Pancreas (tissue), 10 donors: ENCODE results near the gene TINCR. TPM values are rescaled to one million over a fixed set of nuclear protein-coding genes. Genes with fewer than 3 reads are reported as not detected.

Experiments used
- ATAC-seq, 4 donors: fragments of 200-7000 bp; cut with Tn5 transposase; one replicate each; pipeline versions ENCODE4 v1.8.0 to v1.9.1; 2020; ENCODE audit warnings: mild to moderate bottlenecking in 4 of 4, moderate library complexity in 4 of 4
- DNase-seq, 6 donors: peaks; one replicate each; pipeline ENCODE4 v3.0.0-alpha.2; 2020
- FAIRE-seq: peaks from 2 replicates; lab custom pipeline; 2012; peaks lifted over from hg19 to GRCh38; lab: Jason Lieb, UNC
- H3K27ac ChIP-seq, 4 donors: fragments of 200-600 bp; sonication (generic); 1 replicate in 3 of 4; 2 replicates in 1 of 4; pipeline versions ENCODE4 v1.5.0 to v1.8.0; 2020
- H3K27me3 ChIP-seq, 4 donors: fragments of 200-600 bp; one replicate each; pipeline ENCODE4 v1.8.0; 2021
- H3K36me3 ChIP-seq, 3 donors: fragments of 200-600 bp; sonication (generic) in 1 of 3; one replicate each; pipeline versions ENCODE4 v1.5.0 to v1.8.0; 2020 to 2021
- H3K4me1 ChIP-seq, 3 donors: fragments of 200-600 bp; one replicate each; pipeline ENCODE4 v1.8.0; 2021
- H3K4me3 ChIP-seq, 4 donors: fragments of 200-600 bp; sonication (generic) in 2 of 4; one replicate each; pipeline versions ENCODE4 v1.5.0 to v1.8.0; 2020 to 2021
- H3K9me3 ChIP-seq, 4 donors: fragments of 200-600 bp; one replicate each; pipeline ENCODE4 v1.8.0; 2021
- WGBS, 2 donors: extraction: QIAGEN DNeasy Blood & Tissue Kit; methylation state at CpG; one replicate each; pipeline ENCODE4 v1.1.7; 2013; 5-methylcytosine and 5-hydroxymethylcytosine counted together
- intact Hi-C, 3 donors: fragments of 100-400 bp; cut with DNase I; formaldehyde crosslinking; loops; one replicate each; pipeline versions ENCODE4 v1.11.1 to v1.14.2; 2022
- polyA plus RNA-seq, 2 donors: library from polyadenylated mRNA; stranded (reverse); fragments of 200-250 nt; gene quantifications; one replicate each; pipeline ENCODE4 v1.2.3, GENCODE V29; 2013
- total RNA-seq, 6 donors: library from RNA; stranded (reverse); fragmentation: NEBNext Ultra II Directional in 4 of 6; extraction: Animal tissue kit (Norgen Biotek cat#: 25700) in 4 of 6; gene quantifications; one replicate each; pipeline versions ENCODE4 v1.2.1 to v1.2.4, GENCODE V29; 2021 to 2023
- TF ChIP-seq, protein P1 (sequence below), 4 donors: fragments of 200-600 bp; sonication (generic) in 3 of 4; IDR thresholded peaks; one replicate each; pipeline versions ENCODE4 v1.5.0 to v1.8.0; 2021; ENCODE audit warnings: antibody characterized with exemption in 4 of 4
- donor health status: healthy with polysubstance abuse.
- donor health status: DM: no; HTN: no; CAD: no; lungs with moderate emphysema.
- donor health status: DM: no; HTN: no; CAD: no.
- donor health status: control.
- donor health status: control.
- donor health status: Bipolar disorder and iron deficiency.
- donor health status: DM: yes; HTN: yes; CAD: no.
- donor health status: DM: no; HTN: no; CAD: no.
- donor health status: DM: no; HTN: no; CAD: no.
- donor health status: DM: yes; HTN: yes; CAD: no.

Gene TINCR
- total and polyA plus RNA-seq, 8 donors, result 0.09 to 0.85 (median 0.22) TPM; not detected in 1

DNA sequence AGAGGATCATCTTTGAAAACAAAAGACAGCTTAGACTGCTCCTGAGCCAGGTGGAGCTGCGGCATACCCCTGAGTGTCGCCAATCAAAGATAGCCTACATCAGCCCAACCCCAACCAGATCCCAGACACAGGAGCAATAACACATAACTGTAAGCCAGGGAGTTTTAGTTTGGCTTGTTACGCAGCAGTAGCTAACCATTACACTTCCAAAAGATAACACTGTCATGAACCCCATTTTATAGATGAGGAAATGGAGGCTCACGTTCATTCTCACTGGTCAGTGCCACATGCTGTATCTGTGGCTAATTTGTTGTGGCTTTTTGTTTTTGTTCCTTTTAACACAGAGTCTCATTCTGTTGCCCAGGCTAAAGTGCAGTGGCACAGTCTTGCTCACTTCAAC, 47.3 kb downstream of the TINCR start:
- WGBS, 2 donors, result 89 to 91% methylated on average over 4 of the region's 4 CpGs
- Histone ChIP-seq H3K4me1 (no peaks in the 10 kb centered on the region), H3K4me3 (no peak overlapping the region), H3K36me3 (no peaks in the 10 kb centered on the region), H3K9me3 (no peaks in the 10 kb centered on the region), H3K27ac (no peak overlapping the region), H3K27me3 (no peaks in the 10 kb centered on the region)
- TF ChIP-seq, protein P1, sequence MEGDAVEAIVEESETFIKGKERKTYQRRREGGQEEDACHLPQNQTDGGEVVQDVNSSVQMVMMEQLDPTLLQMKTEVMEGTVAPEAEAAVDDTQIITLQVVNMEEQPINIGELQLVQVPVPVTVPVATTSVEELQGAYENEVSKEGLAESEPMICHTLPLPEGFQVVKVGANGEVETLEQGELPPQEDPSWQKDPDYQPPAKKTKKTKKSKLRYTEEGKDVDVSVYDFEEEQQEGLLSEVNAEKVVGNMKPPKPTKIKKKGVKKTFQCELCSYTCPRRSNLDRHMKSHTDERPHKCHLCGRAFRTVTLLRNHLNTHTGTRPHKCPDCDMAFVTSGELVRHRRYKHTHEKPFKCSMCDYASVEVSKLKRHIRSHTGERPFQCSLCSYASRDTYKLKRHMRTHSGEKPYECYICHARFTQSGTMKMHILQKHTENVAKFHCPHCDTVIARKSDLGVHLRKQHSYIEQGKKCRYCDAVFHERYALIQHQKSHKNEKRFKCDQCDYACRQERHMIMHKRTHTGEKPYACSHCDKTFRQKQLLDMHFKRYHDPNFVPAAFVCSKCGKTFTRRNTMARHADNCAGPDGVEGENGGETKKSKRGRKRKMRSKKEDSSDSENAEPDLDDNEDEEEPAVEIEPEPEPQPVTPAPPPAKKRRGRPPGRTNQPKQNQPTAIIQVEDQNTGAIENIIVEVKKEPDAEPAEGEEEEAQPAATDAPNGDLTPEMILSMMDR (IDR thresholded peaks at IDR 0.05), result no peak
- DNase-seq (no peak), ATAC-seq (no peak), FAIRE-seq (no peak)
- intact Hi-C loops, result no loop called here

- no peak for FAIRE-seq
- Histone ChIP-seq H3K36me3 (no peaks in the 10 kb centered on the region), H3K9me3 (no peaks in the 10 kb centered on the region), H3K4me3 (no peak overlapping the region), H3K4me1 (no peaks in the 10 kb centered on the region), H3K27ac (no peak overlapping the region), H3K27me3 (no peaks in the 10 kb centered on the region)
- DNase-seq, result no peak
- intact Hi-C loops, result no loop called here
- TF ChIP-seq, protein P1 (IDR thresholded peaks at IDR 0.05), result no peak
- no peak for ATAC-seq
- WGBS, 2 donors, result 37 to 41% methylated on average over 4 of the region's 4 CpGs
Observed at GRCh38 chr19:5519076-5519475, 48.7 kb downstream of the TINCR start.

GRCh38 chr19:5515737-5516136, 52.0 kb downstream of the TINCR start:
- DNase-seq (no peak), ATAC-seq (no peak), FAIRE-seq (no peak)
- Histone ChIP-seq H3K4me3 (no peak overlapping the region), H3K27me3 (no peaks in the 10 kb centered on the region), H3K36me3 (no peaks in the 10 kb centered on the region), H3K27ac (no peak overlapping the region), H3K9me3 (no peaks in the 10 kb centered on the region), H3K4me1 (no peaks in the 10 kb centered on the region)
- TF ChIP-seq, protein P1 (IDR thresholded peaks at IDR 0.05), result no peak
- 65 to 68% methylated on average over 5 of the region's 5 CpGs for WGBS, 2 donors
- intact Hi-C loops, result no loop called here

- H3K9me3 ChIP-seq, result no peaks in the 10 kb centered on the region
- H3K4me1 ChIP-seq, result no peaks in the 10 kb centered on the region
- WGBS, 2 donors, result 54 to 64% methylated on average over 3 of the region's 3 CpGs
- H3K27me3 ChIP-seq, result no peaks in the 10 kb centered on the region
- no peaks in the 10 kb centered on the region for H3K36me3 ChIP-seq
- H3K4me3 ChIP-seq, result no peak overlapping the region
- TF ChIP-seq, protein P1 (IDR thresholded peaks at IDR 0.05), result no peak
- H3K27ac ChIP-seq, result no peak overlapping the region
- ATAC-seq (no peak), FAIRE-seq (no peak), DNase-seq (no peak)
- intact Hi-C loops, result no loop called here
Observed at GRCh38 chr19:5514001-5514400, 53.8 kb downstream of the TINCR start.

DNA sequence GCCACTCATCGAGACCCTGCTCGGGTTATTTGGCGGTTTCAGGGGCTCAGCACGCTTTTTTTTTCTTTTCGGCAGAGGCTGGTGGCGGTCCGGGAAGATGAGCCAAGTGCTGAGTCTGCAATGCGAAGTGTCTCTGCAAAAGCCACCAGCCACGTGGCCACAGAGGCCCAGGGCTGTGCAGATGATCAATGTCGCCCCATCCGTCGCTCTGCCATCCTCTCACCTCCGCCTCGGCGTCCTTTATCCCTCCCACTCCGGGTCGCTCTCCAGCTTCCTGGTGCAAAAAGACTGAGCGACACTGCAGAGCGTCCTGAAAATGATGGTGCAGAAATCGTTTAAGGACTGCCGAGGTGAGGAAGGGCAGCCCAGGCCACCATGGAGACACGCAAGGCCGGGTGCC, 55.0 kb downstream of the TINCR start:
- Histone ChIP-seq H3K4me1 (no peaks in the 10 kb centered on the region), H3K27ac (no peak overlapping the region), H3K9me3 (no peaks in the 10 kb centered on the region), H3K27me3 (no peaks in the 10 kb centered on the region), H3K36me3 (no peaks in the 10 kb centered on the region), H3K4me3 (no peak overlapping the region)
- 69 to 77% methylated on average over 23 of the region's 23 CpGs for WGBS, 2 donors
- ATAC-seq (no peak), FAIRE-seq (no peak), DNase-seq (no peak)
- TF ChIP-seq, protein P1 (IDR thresholded peaks at IDR 0.05), result no peak
- intact Hi-C loops, result no loop called here

Other genes starting within 250 kb of the TINCR start
- 10 to 100 TPM; 62.8 to 91.2 (median 73.9) TPM for gene PTPRS, start 227.1 kb downstream of the TINCR start, total RNA-seq
- gene PTPRS, start 227.1 kb downstream of the TINCR start, polyA plus RNA-seq, result 10 to 100 TPM; 14.8 to 24.8 TPM
- not detected for gene ZNRF4, start 112.5 kb downstream of the TINCR start, total RNA-seq
- not detected for gene ZNRF4, start 112.5 kb downstream of the TINCR start, polyA plus RNA-seq
- 10 to 100 TPM; 35.0 to 68.3 (median 41.5) TPM for gene SAFB2, start 54.8 kb upstream of the TINCR start, total RNA-seq
- gene SAFB2, start 54.8 kb upstream of the TINCR start, polyA plus RNA-seq, result 100 to 1,000 TPM; 108 to 112 TPM
- gene SAFB, start 55.1 kb upstream of the TINCR start, total RNA-seq, result 10 to 100 TPM; 28.9 to 52.8 (median 41.1) TPM
- gene SAFB, start 55.1 kb upstream of the TINCR start, polyA plus RNA-seq, result 10 to 100 TPM; 63.5 to 84.3 TPM
- 10 to 100 TPM; 14.0 to 25.9 (median 23.5) TPM for gene MICOS13, start 112.6 kb upstream of the TINCR start, total RNA-seq
- gene MICOS13, start 112.6 kb upstream of the TINCR start, polyA plus RNA-seq, result 10 to 100 TPM; 59.3 to 77.5 TPM
- gene HSD11B1L, start 113.1 kb upstream of the TINCR start, total RNA-seq, result 1 to 10 TPM; 2.1 to 5.5 (median 3.5) TPM
- gene HSD11B1L, start 113.1 kb upstream of the TINCR start, polyA plus RNA-seq, result 10 to 100 TPM; 12.9 to 16.9 TPM
- 100 to 1,000 TPM; 524 to 926 (median 654) TPM for gene RPL36, start 122.3 kb upstream of the TINCR start, total RNA-seq
- 1,000 to 10,000 TPM in 1 of 2 donors, 100 to 1,000 TPM in 1; 951 to 1,510 TPM for gene RPL36, start 122.3 kb upstream of the TINCR start, polyA plus RNA-seq
- gene LONP1, start 152.2 kb upstream of the TINCR start, total RNA-seq, result 10 to 100 TPM; 23.3 to 56.7 (median 33.1) TPM
- 10 to 100 TPM; 42.5 to 63.9 TPM for gene LONP1, start 152.2 kb upstream of the TINCR start, polyA plus RNA-seq
- gene CATSPERD, start 152.7 kb upstream of the TINCR start, total RNA-seq, result not detected
- not detected for gene CATSPERD, start 152.7 kb upstream of the TINCR start, polyA plus RNA-seq
- 1 to 10 TPM in 5 of 6 donors, under 1 TPM in 1; 0.61 to 3.1 (median 1.5) TPM for gene PRR22, start 216.8 kb upstream of the TINCR start, total RNA-seq
- gene PRR22, start 216.8 kb upstream of the TINCR start, polyA plus RNA-seq, result 10 to 100 TPM; 18.7 to 25.9 TPM
- gene DUS3L, start 223.2 kb upstream of the TINCR start, total RNA-seq, result 10 to 100 TPM; 14.8 to 29.2 (median 20.2) TPM
- 10 to 100 TPM; 61.2 to 66.6 TPM for gene DUS3L, start 223.2 kb upstream of the TINCR start, polyA plus RNA-seq
- 10 to 100 TPM in 4 of 6 donors, 1 to 10 TPM in 2; 5.0 to 15.2 (median 11.5) TPM for gene NRTN, start 237.1 kb upstream of the TINCR start, total RNA-seq
- gene NRTN, start 237.1 kb upstream of the TINCR start, polyA plus RNA-seq, result 1 to 10 TPM; 5.0 to 8.5 TPM